ENCODE data around the gene IL1A.

IL1A gene

DNA sequence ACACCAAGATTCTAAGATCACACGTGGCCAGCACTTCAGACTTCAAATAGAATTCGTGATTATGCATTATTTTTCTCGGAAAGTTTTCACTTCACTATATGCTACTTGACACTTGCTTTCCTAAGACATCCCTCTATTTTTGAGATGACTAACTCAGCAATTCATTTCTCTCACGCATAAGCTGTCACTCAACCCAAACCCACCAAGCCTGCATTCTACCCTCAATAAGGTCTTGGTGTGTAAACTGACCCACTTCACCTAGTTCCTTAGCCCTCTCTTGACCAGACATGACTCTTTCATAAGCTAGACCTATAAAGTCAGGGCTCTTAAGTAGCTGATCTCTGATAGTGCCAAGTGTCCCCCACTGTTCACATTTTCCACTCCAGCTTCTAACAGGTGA is 31.6 kb downstream of the IL1A start:
- no peak for DNase-seq (ENCODE audit: low read depth)
- no peak overlapping the region for H3K4me3 ChIP-seq (ENCODE audit: low read length)
- TF ChIP-seq, protein P1, sequence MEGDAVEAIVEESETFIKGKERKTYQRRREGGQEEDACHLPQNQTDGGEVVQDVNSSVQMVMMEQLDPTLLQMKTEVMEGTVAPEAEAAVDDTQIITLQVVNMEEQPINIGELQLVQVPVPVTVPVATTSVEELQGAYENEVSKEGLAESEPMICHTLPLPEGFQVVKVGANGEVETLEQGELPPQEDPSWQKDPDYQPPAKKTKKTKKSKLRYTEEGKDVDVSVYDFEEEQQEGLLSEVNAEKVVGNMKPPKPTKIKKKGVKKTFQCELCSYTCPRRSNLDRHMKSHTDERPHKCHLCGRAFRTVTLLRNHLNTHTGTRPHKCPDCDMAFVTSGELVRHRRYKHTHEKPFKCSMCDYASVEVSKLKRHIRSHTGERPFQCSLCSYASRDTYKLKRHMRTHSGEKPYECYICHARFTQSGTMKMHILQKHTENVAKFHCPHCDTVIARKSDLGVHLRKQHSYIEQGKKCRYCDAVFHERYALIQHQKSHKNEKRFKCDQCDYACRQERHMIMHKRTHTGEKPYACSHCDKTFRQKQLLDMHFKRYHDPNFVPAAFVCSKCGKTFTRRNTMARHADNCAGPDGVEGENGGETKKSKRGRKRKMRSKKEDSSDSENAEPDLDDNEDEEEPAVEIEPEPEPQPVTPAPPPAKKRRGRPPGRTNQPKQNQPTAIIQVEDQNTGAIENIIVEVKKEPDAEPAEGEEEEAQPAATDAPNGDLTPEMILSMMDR (conservative IDR thresholded peaks at IDR 0.05; ENCODE audit: low read length): no peak

DNA sequence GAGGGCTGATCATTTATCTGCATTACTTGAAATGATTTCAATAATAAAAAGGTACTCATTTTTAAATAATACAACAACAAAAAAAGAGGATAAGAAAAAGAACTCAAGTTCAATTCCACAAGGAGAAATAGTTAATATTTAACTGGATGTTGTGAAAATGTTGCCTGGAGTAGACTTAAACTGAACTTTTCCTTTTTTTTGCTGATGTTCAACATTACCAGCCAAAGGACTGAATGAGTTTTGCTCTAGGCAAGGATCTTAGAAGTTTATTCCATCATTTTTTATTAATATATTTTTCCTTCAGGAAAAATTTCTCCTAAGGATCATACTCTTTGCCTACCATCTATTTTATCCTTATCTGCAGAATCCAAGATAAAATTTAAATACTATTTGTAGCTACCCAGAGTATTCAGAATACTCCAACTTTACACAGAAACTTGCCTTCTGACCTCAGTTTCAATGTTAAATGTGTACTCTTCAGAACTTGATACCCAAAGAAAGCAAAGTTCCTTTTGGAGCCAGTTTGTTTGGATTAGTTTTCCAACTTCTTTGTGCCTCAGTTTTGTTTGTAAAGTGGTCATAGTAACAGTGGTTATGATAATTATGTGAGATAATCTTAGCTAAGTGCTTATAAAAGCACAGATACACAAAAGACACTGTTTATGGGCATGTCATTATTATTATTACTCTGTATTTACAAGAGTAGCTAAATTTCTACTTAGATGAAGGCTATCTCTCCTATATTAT is 32.7 kb downstream of the IL1A start:
- no peak overlapping the region for H3K4me3 ChIP-seq (ENCODE audit: low read length)
- TF ChIP-seq, protein P1 (conservative IDR thresholded peaks at IDR 0.05; ENCODE audit: low read length): no peak
- no peak for DNase-seq (ENCODE audit: low read depth)

DNA sequence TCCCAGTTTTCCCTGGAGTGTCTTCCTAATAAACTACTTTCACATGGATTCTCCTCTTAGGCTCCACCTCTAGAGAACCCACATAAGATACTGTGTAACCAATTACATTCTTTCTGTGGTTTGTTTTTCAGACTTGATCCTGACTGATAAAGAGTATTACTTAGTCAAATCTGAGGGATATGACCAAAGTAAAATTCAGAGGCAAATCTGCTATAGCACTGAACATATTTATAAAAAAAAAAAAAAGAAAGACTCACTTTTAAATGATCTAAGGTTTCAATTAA is 33.8 kb downstream of the IL1A start:
- TF ChIP-seq, protein P1 (conservative IDR thresholded peaks at IDR 0.05; ENCODE audit: low read length): no peak
- peak; percentile 46 for DNase-seq (ENCODE audit: low read depth)
- no peak overlapping the region for H3K4me3 ChIP-seq (ENCODE audit: low read length)

DNA sequence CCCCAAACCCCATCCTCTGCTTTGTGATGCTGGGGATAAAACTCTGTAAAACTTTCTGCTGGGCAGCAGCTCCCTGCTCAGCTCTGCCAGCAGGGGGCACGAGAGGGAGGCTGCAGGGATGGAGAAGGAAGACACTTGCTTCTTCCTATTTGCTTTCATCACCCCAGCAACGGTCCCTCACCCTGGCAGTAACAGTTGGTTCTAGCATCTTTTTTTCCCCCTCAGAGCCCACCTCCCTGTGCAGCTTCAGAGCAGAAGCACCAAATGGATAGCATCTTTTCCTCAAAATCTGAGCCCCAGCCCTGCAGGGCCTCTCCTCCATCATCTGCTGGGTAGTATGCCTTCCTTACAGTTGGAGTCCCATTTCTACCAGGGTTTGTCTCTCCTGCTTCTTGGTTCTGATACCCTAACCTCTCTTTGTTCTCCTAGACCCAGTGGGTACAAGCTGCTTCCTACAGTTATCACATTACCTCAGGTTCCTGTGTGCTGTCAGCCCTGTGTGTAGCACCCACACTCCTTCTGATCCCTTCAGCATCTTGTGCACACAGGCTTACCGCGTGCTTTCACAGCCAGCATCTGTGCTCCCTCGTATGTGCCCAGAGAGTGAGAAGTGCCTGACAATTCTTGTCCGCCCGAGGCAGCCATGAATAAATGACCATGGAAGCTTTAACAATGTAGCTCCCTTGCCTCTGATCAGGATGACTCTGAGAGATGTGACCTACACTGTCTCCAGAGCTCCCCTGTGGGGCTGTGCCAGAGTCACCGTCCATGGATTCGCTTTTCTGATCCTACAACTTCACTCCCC is 34.3 kb downstream of the IL1A start:
- TF ChIP-seq, protein P1 (conservative IDR thresholded peaks at IDR 0.05; ENCODE audit: low read length): peak; percentile 99
- H3K4me3 ChIP-seq (ENCODE audit: low read length): no peak overlapping the region
- peak; percentile 79 for DNase-seq (ENCODE audit: low read depth)

DNA sequence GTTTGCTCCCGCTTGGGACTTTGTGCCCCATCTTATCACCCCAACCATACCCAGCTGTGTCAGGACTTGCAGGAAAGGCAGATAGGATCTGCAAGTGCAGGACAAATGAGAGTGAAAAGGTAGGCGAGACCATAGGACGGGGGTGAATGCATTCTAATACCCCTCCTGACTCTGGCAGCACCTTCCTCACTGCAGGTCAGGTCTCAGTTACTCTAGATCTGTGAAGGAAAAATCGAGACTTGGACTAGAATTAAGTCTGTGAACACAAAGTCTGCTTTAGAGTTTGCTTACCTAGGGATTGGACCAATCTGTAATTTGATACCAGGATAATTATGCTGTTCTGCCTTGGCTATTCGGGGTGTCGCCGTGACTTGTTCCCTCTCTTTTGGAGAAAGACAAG is 43.8 kb downstream of the IL1A start:
- TF ChIP-seq, protein P1 (conservative IDR thresholded peaks at IDR 0.05; ENCODE audit: low read length): no peak
- no peak for DNase-seq (ENCODE audit: low read depth)

DNA sequence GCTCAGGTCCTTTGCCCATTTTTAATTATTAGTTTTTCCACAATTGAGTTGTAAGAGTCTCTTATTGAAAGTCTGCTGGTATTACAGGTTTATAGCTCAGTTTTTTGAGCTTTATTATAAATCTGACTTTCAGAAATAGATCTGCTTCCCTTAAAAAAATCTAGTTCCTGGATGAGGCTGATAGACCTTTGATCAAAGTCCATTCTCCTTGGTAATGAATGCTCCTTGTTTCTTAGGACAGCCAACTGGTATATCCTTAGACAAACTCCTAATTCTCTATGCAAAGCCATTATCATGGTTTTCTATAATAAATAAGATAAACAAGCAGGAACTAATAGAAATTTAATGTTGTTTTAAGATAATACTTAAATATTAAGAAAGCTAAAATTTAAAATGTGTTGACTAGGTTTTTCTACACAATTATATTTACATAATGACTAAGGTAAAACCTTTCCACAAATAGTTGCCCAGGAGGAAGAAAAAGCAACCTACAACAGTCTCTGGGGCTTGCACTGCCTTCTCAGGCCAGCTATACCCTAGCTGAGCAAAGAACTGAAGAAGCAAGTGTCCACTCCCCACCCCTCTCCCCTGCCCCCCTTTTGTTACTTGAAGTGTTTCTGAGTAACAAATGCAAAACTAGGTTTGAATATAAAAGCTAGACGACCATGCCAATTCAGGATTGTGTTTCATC is 46.6 kb downstream of the IL1A start:
- no peak overlapping the region for H3K4me3 ChIP-seq (ENCODE audit: low read length)
- no peak for DNase-seq (ENCODE audit: low read depth)
- TF ChIP-seq, protein P1 (conservative IDR thresholded peaks at IDR 0.05; ENCODE audit: low read length): no peak

More for the DNA sequence above, 43.8 kb downstream of the IL1A start:
- H3K4me3 ChIP-seq (ENCODE audit: low read length): no peak overlapping the region
